Measurements from ENCODE around the gene GTPBP4.

- TF ChIP-seq CTCF (conservative IDR thresholded peaks at IDR 0.05) (no peak), EZH2 (IDR thresholded peaks at IDR 0.05; ENCODE audit: low read depth) (no peak)
These were observed 34.4 kb upstream of the GTPBP4 start for GRCh38 chr10:953836-954235.

All from PC-9 (cell line).